Activated T-cell treated with anti-CD3 and anti-CD28 coated beads, Interleukin-2, amount 50 U/mL, for 24 hours (primary cell): ENCODE data around the gene BTNL9.
"Not testable (repeated sequence)": the region's sequence is repeated elsewhere in the genome, so short reads cannot be mapped to it uniquely, and the experiment has no call there.

Experiments
- DNase-seq: peaks from one replicate; pipeline ENCODE4 v3.0.0-alpha.2; 2020
- H3K27ac Mint-ChIP-seq: 2 replicates; pipeline ENCODE4 v1.8.0; 2020; ENCODE audit warnings: mild to moderate bottlenecking, mixed read lengths
- H3K27me3 Mint-ChIP-seq: 2 replicates; pipeline ENCODE4 v1.8.0; 2020; ENCODE audit warnings: mixed read lengths
- H3K36me3 Mint-ChIP-seq: 2 replicates; pipeline ENCODE4 v1.8.0; 2020; ENCODE audit warnings: low read depth, mixed read lengths
- H3K4me1 Mint-ChIP-seq: 2 replicates; pipeline ENCODE4 v1.8.0; 2020; ENCODE audit warnings: low read depth, mixed read lengths
- H3K4me3 Mint-ChIP-seq: 2 replicates; pipeline ENCODE4 v1.8.0; 2020; ENCODE audit warnings: mild to moderate bottlenecking, moderate library complexity, mixed read lengths
- H3K9me3 Mint-ChIP-seq: 2 replicates; pipeline ENCODE4 v1.8.0; 2020; ENCODE audit warnings: mixed read lengths

BTNL9 gene

GRCh38 chr5:181039931-181040630 is at the start of gene BTNL9:
Gene BTNL9, plus strand, starts transcription at chr5:181040266. Its CDS starts 5,224 bp downstream, at chr5:181045490.
- Mint-ChIP-seq H3K36me3 (no peaks in the 10 kb centered on the region), H3K4me1 (no peaks in the 10 kb centered on the region), H3K4me3 (no peak within 1 kb of the TSS), H3K27ac (no peak within 1 kb of the TSS), H3K9me3 (no peaks in the 10 kb centered on the region), H3K27me3 (peaks cover 44% of the 10 kb centered on the region)
- DNase-seq, result no peak

- no peaks in the 10 kb centered on the region for H3K36me3 Mint-ChIP-seq
- H3K27me3 Mint-ChIP-seq, result peaks cover 54% of the 10 kb centered on the region
- H3K27ac Mint-ChIP-seq, result no peak overlapping the region
- H3K9me3 Mint-ChIP-seq, result peaks cover 4% of the 10 kb centered on the region
- H3K4me3 Mint-ChIP-seq, result no peak overlapping the region
- no peaks in the 10 kb centered on the region for H3K4me1 Mint-ChIP-seq
- DNase-seq, result no peak
Observed at GRCh38 chr5:180990882-180991242, 49.2 kb upstream of the BTNL9 start.

- Mint-ChIP-seq H3K27ac (no peak overlapping the region), H3K27me3 (peaks cover 27% of the 10 kb centered on the region), H3K9me3 (no peaks in the 10 kb centered on the region), H3K4me1 (no peaks in the 10 kb centered on the region), H3K4me3 (no peak overlapping the region), H3K36me3 (no peaks in the 10 kb centered on the region)
- DNase-seq, result no peak
Observed at GRCh38 chr5:181001947-181002346, 38.1 kb upstream of the BTNL9 start.

- no peak for DNase-seq
- peaks cover 23% of the 10 kb centered on the region for H3K27me3 Mint-ChIP-seq
- no peaks in the 10 kb centered on the region for H3K36me3 Mint-ChIP-seq
- no peaks in the 10 kb centered on the region for H3K9me3 Mint-ChIP-seq
- H3K4me1 Mint-ChIP-seq, result no peaks in the 10 kb centered on the region
- H3K4me3 Mint-ChIP-seq, result no peak overlapping the region
- H3K27ac Mint-ChIP-seq, result no peak overlapping the region
Observed at GRCh38 chr5:181005791-181006190, 34.3 kb upstream of the BTNL9 start.

- no peak overlapping the region for H3K4me3 Mint-ChIP-seq
- H3K4me1 Mint-ChIP-seq, result no peaks in the 10 kb centered on the region
- no peak for DNase-seq
- no peaks in the 10 kb centered on the region for H3K36me3 Mint-ChIP-seq
- peaks cover 34% of the 10 kb centered on the region for H3K27me3 Mint-ChIP-seq
- no peak overlapping the region for H3K27ac Mint-ChIP-seq
- no peaks in the 10 kb centered on the region for H3K9me3 Mint-ChIP-seq
Observed at GRCh38 chr5:181008136-181008535, 31.9 kb upstream of the BTNL9 start.

- peaks cover 44% of the 10 kb centered on the region for H3K27me3 Mint-ChIP-seq
- DNase-seq, H3K27ac Mint-ChIP-seq, H3K9me3 Mint-ChIP-seq, H3K4me3 Mint-ChIP-seq, H3K36me3 Mint-ChIP-seq, H3K4me1 Mint-ChIP-seq: not testable (repeated sequence)
Observed at GRCh38 chr5:181010018-181010417, 30.0 kb upstream of the BTNL9 start.

- H3K27ac Mint-ChIP-seq, H3K9me3 Mint-ChIP-seq, DNase-seq, H3K36me3 Mint-ChIP-seq, H3K4me1 Mint-ChIP-seq, H3K4me3 Mint-ChIP-seq: not testable (repeated sequence)
- H3K27me3 Mint-ChIP-seq, result peaks cover 40% of the 10 kb centered on the region
Observed at GRCh38 chr5:181014654-181015053, 25.4 kb upstream of the BTNL9 start.

- DNase-seq, H3K27ac Mint-ChIP-seq, H3K4me3 Mint-ChIP-seq, H3K4me1 Mint-ChIP-seq, H3K36me3 Mint-ChIP-seq: not testable (repeated sequence)
- peaks cover 13% of the 10 kb centered on the region for H3K9me3 Mint-ChIP-seq
- peaks cover 39% of the 10 kb centered on the region for H3K27me3 Mint-ChIP-seq
Observed at GRCh38 chr5:181017448-181017847, 22.6 kb upstream of the BTNL9 start.

- H3K36me3 Mint-ChIP-seq, result no peaks in the 10 kb centered on the region
- H3K9me3 Mint-ChIP-seq, result peaks cover 15% of the 10 kb centered on the region
- H3K27ac Mint-ChIP-seq, result no peak overlapping the region
- no peaks in the 10 kb centered on the region for H3K4me1 Mint-ChIP-seq
- no peak for DNase-seq
- H3K27me3 Mint-ChIP-seq, result peaks cover 38% of the 10 kb centered on the region
- no peak overlapping the region for H3K4me3 Mint-ChIP-seq
Observed at GRCh38 chr5:181020688-181021087, 19.4 kb upstream of the BTNL9 start.

- Mint-ChIP-seq H3K4me1 (no peaks in the 10 kb centered on the region), H3K36me3 (no peaks in the 10 kb centered on the region), H3K27me3 (peaks cover 45% of the 10 kb centered on the region), H3K9me3 (peaks cover 15% of the 10 kb centered on the region), H3K27ac (no peak overlapping the region), H3K4me3 (no peak overlapping the region)
- no peak for DNase-seq
Observed at GRCh38 chr5:181024245-181025064, 15.6 kb upstream of the BTNL9 start.

- H3K36me3 Mint-ChIP-seq, result no peaks in the 10 kb centered on the region
- peaks cover 54% of the 10 kb centered on the region for H3K27me3 Mint-ChIP-seq
- H3K4me3 Mint-ChIP-seq, result no peak overlapping the region
- no peak for DNase-seq
- H3K9me3 Mint-ChIP-seq, result peaks cover 2% of the 10 kb centered on the region
- H3K4me1 Mint-ChIP-seq, result no peaks in the 10 kb centered on the region
- no peak overlapping the region for H3K27ac Mint-ChIP-seq
Observed at GRCh38 chr5:181027452-181028031, 12.5 kb upstream of the BTNL9 start.

- no peaks in the 10 kb centered on the region for H3K36me3 Mint-ChIP-seq
Observed at GRCh38 chr5:181028032-181028819, 11.8 kb upstream of the BTNL9 start.

GRCh38 chr5:181031716-181032115 is 8.3 kb upstream of the BTNL9 start:
- H3K27ac Mint-ChIP-seq, result no peak overlapping the region
- no peaks in the 10 kb centered on the region for H3K9me3 Mint-ChIP-seq
- H3K4me1 Mint-ChIP-seq, result no peaks in the 10 kb centered on the region
- no peak for DNase-seq
- no peaks in the 10 kb centered on the region for H3K36me3 Mint-ChIP-seq
- peaks cover 38% of the 10 kb centered on the region for H3K27me3 Mint-ChIP-seq
- H3K4me3 Mint-ChIP-seq, result no peak overlapping the region

More at GRCh38 chr5:181028032-181028819, 11.8 kb upstream of the BTNL9 start:
- Mint-ChIP-seq H3K9me3 (no peaks in the 10 kb centered on the region), H3K27ac (no peak overlapping the region), H3K4me3 (no peak overlapping the region), H3K27me3 (peaks cover 59% of the 10 kb centered on the region), H3K4me1 (no peaks in the 10 kb centered on the region)
- no peak for DNase-seq

GRCh38 chr5:181035991-181036815 is 3.9 kb upstream of the BTNL9 start:
- Mint-ChIP-seq H3K4me1 (no peaks in the 10 kb centered on the region), H3K9me3 (no peaks in the 10 kb centered on the region), H3K27ac (no peak overlapping the region), H3K27me3 (peaks cover 45% of the 10 kb centered on the region), H3K4me3 (no peak overlapping the region), H3K36me3 (no peaks in the 10 kb centered on the region)
- DNase-seq, result no peak
